Breast epithelium (tissue), 4 donors: ENCODE results near the gene LHPP. TPM values are rescaled to one million over a fixed set of nuclear protein-coding genes. Genes with fewer than 3 reads are reported as not detected.
"Not testable (repeated sequence)": the region's sequence is repeated elsewhere in the genome, so short reads cannot be mapped to it uniquely, and the experiment has no call there.

ENCODE experiments used
- DNase-seq, 2 donors: peaks; one replicate each; pipeline ENCODE4 v3.0.0-alpha.2; 2019; ENCODE audit warnings: low spot score in 2 of 2
- H3K27ac ChIP-seq, 2 donors: fragments of 200-600 bp; sonication (generic) in 1 of 2; one replicate each; pipeline ENCODE4 v1.5.1; 2016 to 2019; ENCODE audit warnings: mild to moderate bottlenecking in 1 of 2
- H3K27me3 ChIP-seq, 2 donors: fragments of 200-600 bp; sonication (generic) in 1 of 2; one replicate each; pipeline versions ENCODE4 v1.5.1 to v1.6.0; 2017 to 2019; ENCODE audit warnings: control low read depth in 1 of 2, mild to moderate bottlenecking in 1 of 2
- H3K36me3 ChIP-seq: fragments of 200-600 bp; one replicate; pipeline ENCODE4 v1.5.1; 2019
- H3K4me1 ChIP-seq, 2 donors: fragments of 200-600 bp; sonication (generic); one replicate each; pipeline ENCODE4 v1.5.1; 2016 to 2019; ENCODE audit warnings: control low read depth in 1 of 2
- H3K4me3 ChIP-seq, 3 donors: fragments of 200-600 bp; sonication (generic); 1 replicate in 2 of 3; 2 replicates in 1 of 3; pipeline ENCODE4 v1.5.1; 2016 to 2019; ENCODE audit warnings: mild to moderate bottlenecking in 3 of 3, moderate library complexity in 2 of 3
- H3K9me3 ChIP-seq, 2 donors: fragments of 200-600 bp; sonication (generic) in 1 of 2; one replicate each; pipeline ENCODE4 v1.5.1; 2016 to 2019; ENCODE audit warnings: control low read depth in 1 of 2
- POLR2A ChIP-seq: fragments of 450-650 bp; IDR thresholded peaks from one replicate; pipeline ENCODE4 v1.6.1; 2016; ENCODE audit warnings: antibody characterized with exemption, mild to moderate bottlenecking, moderate library complexity
- POLR2AphosphoS5 ChIP-seq, 3 donors: sonication (generic); formaldehyde crosslinking; IDR thresholded peaks; one replicate each; pipeline ENCODE4 v1.6.1; 2017; ENCODE audit warnings: antibody characterized with exemption in 3 of 3
- intact Hi-C: fragments of 100-400 bp; cut with DNase I; formaldehyde crosslinking; loops from one replicate; pipeline ENCODE4 v1.15.1; 2023; ENCODE audit warnings: low total_unique reads
- total RNA-seq, 3 donors: library from RNA; depleted of rRNA; stranded (reverse); fragments of >200 nt; gene quantifications; one replicate each; pipeline ENCODE4 v1.1.0, GENCODE V29; 2016
- TF ChIP-seq, protein P1 (sequence below), 3 donors: fragments of 450-650 bp; IDR thresholded peaks; one replicate each; pipeline ENCODE4 v1.5.1; 2016 to 2017; ENCODE audit warnings: antibody characterized with exemption in 3 of 3, mild to moderate bottlenecking in 3 of 3, moderate library complexity in 3 of 3

LHPP gene
- total RNA-seq, 3 donors from 2014 or later: 13.1 to 19.6 (median 17.0) TPM

DNA sequence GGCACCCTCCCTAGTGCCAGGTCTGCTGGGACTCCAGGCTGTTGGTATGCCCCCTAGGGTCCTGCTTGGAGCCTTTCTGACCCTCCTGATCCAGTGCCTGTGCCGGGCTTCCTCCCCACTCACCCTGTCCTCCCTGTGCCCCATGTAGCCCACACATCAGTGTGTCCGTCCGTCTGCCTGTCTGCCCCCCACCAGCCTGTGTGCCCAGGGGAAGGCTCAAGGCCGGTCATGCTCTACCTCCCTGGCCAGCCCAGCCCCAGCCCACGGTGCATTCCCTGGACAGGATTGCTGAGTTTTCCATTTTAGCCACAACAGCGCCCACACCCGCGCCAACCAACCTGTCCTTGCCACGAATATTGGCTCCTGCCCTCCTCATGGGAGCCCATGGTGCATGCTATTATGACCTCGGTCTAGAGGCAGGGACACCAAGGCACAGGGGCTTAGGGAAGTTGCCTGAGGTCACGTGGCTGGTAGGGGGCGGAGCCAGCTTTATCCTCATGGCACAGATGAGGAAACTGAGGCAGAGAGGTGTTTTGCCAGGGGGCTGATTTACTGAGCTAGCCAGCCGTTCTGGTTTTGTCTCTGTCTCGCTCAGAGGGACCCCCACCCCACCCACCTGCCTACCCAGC, 146.6 kb downstream of the LHPP start:
- DNase-seq: no peak
- H3K4me3 ChIP-seq: no peak overlapping the region
- intact Hi-C loops: no loop called here
- H3K9me3 ChIP-seq: no peaks in the 10 kb centered on the region
- H3K27me3 ChIP-seq: no peaks in the 10 kb centered on the region
- H3K4me1 ChIP-seq: no peaks in the 10 kb centered on the region
- no peak for TF ChIP-seq POLR2AphosphoS5 (IDR thresholded peaks at IDR 0.05)
- TF ChIP-seq POLR2A: no peak
- TF ChIP-seq, protein P1, sequence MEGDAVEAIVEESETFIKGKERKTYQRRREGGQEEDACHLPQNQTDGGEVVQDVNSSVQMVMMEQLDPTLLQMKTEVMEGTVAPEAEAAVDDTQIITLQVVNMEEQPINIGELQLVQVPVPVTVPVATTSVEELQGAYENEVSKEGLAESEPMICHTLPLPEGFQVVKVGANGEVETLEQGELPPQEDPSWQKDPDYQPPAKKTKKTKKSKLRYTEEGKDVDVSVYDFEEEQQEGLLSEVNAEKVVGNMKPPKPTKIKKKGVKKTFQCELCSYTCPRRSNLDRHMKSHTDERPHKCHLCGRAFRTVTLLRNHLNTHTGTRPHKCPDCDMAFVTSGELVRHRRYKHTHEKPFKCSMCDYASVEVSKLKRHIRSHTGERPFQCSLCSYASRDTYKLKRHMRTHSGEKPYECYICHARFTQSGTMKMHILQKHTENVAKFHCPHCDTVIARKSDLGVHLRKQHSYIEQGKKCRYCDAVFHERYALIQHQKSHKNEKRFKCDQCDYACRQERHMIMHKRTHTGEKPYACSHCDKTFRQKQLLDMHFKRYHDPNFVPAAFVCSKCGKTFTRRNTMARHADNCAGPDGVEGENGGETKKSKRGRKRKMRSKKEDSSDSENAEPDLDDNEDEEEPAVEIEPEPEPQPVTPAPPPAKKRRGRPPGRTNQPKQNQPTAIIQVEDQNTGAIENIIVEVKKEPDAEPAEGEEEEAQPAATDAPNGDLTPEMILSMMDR (IDR thresholded peaks at IDR 0.05): no peak
- H3K27ac ChIP-seq: no peak overlapping the region
- H3K36me3 ChIP-seq: no peaks in the 10 kb centered on the region

DNA sequence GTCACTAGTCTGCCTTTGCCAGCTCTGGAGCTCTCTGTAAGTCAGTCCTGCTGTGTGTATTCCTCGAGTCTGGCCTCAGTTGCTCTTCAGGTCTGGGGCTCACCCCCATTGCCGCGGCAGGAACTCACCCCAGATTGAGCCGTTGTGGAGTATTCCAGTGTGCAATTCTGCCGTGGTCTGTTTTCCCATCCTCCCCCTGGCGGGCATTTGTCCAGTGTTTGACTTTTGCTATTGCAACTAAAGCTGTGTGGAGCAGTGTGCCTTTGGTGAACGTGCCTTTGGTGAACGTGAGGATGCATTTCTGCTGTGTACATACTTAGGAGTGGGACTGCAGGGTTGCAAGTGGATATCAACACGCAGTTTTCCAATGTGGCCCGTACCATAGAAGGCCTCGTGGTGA, 148.1 kb downstream of the LHPP start:
- Histone ChIP-seq H3K9me3 (no peaks in the 10 kb centered on the region), H3K27me3 (no peaks in the 10 kb centered on the region), H3K27ac (no peak overlapping the region), H3K4me3 (no peak overlapping the region), H3K36me3 (no peaks in the 10 kb centered on the region), H3K4me1 (no peaks in the 10 kb centered on the region)
- intact Hi-C loops: no loop called here
- TF ChIP-seq POLR2A: no peak
- no peak for TF ChIP-seq POLR2AphosphoS5 (IDR thresholded peaks at IDR 0.05)
- TF ChIP-seq, protein P1 (IDR thresholded peaks at IDR 0.05): no peak
- DNase-seq: no peak

DNA sequence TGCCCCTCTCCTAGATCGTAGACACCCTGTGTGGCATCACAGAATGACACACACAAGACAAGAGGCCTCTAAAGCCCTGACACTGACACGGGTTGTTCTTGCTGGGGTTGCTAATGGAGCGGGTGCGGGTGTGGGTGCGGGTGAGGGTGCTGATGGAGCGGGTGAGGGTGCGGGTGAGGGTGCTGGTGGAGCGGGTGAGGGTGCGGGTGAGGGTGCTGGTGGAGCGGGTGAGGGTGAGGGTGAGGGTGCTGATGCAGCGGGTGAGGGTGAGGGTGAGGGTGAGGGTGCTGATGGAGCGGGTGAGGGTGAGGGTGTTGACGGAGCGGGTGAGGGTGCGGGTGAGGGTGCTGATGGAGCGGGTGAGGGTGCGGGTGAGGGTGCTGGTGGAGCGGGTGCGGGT, 148.6 kb downstream of the LHPP start:
- H3K27me3 ChIP-seq, H3K9me3 ChIP-seq, intact Hi-C loops, H3K36me3 ChIP-seq, H3K4me3 ChIP-seq, H3K27ac ChIP-seq, DNase-seq, H3K4me1 ChIP-seq: not testable (repeated sequence)

DNA sequence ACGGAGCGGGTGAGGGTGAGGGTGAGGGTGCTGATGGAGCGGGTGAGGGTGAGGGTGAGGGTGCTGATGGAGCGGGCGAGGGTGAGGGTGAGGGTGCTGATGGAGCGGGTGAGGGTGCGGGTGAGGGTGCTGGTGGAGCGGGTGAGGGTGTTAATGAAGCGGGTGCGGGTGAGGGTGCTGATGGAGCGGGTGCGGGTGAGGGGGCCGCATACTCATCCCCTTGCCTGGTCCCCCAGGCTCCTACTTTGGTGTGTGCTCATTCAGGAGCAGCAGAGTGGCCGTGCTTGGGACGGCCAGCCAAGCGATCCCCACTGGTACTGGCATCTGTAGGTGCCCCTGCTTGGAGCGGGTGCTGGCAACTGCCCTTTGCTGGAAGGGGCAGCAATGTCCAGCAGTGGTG, 149.2 kb downstream of the LHPP start:
- intact Hi-C loops, DNase-seq, H3K4me1 ChIP-seq, H3K4me3 ChIP-seq, H3K36me3 ChIP-seq, H3K27me3 ChIP-seq, H3K9me3 ChIP-seq, H3K27ac ChIP-seq: not testable (repeated sequence)

DNA sequence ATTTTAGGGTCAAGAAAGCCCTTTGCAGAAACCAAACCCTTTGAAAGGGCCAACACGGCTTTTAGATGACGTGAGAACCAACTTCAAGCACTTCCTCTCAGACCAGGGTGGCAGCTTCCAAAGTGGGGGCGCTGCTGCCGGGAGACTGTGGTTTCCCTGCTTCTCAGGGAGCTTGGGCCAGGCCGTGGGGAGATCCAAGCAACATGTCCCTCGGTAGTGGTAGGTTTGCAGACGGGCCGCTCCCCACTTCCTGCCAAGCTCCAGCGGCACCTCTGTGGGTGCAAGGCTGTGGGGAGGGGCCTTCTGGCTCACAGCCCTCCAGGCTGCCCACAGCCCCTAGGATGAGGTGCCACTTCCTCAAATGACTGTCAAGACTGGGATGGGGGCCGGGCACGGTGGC, 150.1 kb downstream of the LHPP start:
- Histone ChIP-seq H3K4me3 (no peak overlapping the region), H3K36me3 (no peaks in the 10 kb centered on the region), H3K27ac (no peak overlapping the region), H3K4me1 (no peaks in the 10 kb centered on the region), H3K27me3 (no peaks in the 10 kb centered on the region), H3K9me3 (no peaks in the 10 kb centered on the region)
- TF ChIP-seq POLR2AphosphoS5 (IDR thresholded peaks at IDR 0.05) (no peak), POLR2A (no peak)
- TF ChIP-seq, protein P1 (IDR thresholded peaks at IDR 0.05): no peak
- intact Hi-C loops: no loop called here
- no peak for DNase-seq

DNA sequence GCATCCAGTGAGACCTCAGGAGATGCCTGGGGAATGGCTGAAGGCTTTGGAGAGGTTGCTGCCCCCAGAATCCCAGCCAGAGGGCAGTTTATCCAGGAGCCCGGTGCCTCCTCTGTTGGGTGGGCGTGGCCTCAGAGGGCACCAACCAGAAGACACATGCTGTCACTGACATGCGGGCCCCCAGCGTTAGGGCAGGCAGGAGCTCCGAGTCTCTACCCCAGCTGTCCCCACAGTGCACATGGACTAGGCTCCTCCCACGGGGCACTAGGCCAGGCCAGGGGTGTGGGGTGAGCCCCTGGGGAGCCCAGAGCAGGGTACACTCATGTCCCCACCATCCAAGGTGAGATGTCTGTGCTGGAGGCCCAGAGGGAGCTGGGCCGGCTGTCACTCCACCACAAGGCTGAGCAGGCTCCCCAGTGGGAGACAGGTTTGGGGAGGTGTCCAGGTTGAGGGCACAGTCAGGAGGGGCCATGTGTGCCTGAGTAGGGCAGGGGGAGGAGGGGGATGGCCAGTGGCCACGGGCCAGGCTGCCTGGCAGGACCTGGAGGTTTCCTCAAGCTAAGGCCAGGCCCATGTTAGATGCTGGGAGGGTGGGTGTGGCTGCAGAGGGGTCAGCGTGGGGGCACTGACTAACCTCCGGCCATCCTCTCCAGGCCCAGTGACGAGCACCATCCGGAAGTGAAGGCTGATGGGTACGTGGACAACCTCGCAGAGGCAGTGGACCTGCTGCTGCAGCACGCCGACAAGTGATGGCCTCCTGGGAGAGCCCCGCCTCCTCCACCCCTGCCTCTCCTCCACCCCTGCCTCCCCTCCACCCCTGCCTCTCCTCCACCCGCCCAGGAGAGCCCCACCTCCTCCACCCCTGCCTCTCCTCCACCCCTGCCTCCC, 151.2 kb downstream of the LHPP start:
- H3K27ac ChIP-seq: peak overlapping the region in 1 of 2 donors; percentile 10

More for the DNA sequence above, 151.2 kb downstream of the LHPP start:
- Histone ChIP-seq H3K27me3 (no peaks in the 10 kb centered on the region), H3K4me3 (no peak overlapping the region), H3K9me3 (no peaks in the 10 kb centered on the region), H3K36me3 (no peaks in the 10 kb centered on the region), H3K4me1 (no peaks in the 10 kb centered on the region)
- TF ChIP-seq POLR2AphosphoS5 (IDR thresholded peaks at IDR 0.05): no peak
- no peak for TF ChIP-seq POLR2A
- TF ChIP-seq, protein P1 (IDR thresholded peaks at IDR 0.05): no peak
- DNase-seq: no peak
- intact Hi-C loops: no loop called here
